GM12801 (cell line): Measurements from ENCODE around the gene WDR37.

ENCODE experiments used
- TF ChIP-seq, protein P1 (sequence below): IDR thresholded peaks from one replicate; pipeline ENCODE4 v1.5.1; 2011; ENCODE audit warnings: control low read depth; ENCODE audit not compliant: insufficient read length; ENCODE audit errors: extremely low read depth

The WDR37 gene

DNA sequence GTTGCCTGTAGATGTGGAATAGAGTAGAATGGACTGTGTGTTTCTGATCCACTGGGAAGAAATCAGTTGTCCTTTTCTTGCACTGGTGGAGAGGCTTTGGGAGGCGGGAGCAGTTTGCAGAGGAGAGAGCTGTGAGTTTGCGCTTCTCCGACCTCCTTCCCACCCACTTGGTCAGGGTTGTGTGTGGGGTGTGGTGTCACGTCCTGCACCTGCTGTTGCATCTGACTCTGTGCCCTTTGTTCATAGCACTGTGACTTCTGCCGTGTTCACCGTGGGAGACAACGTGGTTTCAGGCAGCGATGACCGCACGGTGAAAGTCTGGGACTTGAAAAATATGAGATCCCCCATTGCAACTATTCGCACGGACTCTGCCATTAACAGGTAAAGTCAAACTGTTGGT, 67.8 kb downstream of the WDR37 start:
- TF ChIP-seq, protein P1, sequence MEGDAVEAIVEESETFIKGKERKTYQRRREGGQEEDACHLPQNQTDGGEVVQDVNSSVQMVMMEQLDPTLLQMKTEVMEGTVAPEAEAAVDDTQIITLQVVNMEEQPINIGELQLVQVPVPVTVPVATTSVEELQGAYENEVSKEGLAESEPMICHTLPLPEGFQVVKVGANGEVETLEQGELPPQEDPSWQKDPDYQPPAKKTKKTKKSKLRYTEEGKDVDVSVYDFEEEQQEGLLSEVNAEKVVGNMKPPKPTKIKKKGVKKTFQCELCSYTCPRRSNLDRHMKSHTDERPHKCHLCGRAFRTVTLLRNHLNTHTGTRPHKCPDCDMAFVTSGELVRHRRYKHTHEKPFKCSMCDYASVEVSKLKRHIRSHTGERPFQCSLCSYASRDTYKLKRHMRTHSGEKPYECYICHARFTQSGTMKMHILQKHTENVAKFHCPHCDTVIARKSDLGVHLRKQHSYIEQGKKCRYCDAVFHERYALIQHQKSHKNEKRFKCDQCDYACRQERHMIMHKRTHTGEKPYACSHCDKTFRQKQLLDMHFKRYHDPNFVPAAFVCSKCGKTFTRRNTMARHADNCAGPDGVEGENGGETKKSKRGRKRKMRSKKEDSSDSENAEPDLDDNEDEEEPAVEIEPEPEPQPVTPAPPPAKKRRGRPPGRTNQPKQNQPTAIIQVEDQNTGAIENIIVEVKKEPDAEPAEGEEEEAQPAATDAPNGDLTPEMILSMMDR, result no peak

GRCh38 chr10:1124796-1125195, 68.6 kb downstream of the WDR37 start:
- TF ChIP-seq, protein P1, result no peak

DNA sequence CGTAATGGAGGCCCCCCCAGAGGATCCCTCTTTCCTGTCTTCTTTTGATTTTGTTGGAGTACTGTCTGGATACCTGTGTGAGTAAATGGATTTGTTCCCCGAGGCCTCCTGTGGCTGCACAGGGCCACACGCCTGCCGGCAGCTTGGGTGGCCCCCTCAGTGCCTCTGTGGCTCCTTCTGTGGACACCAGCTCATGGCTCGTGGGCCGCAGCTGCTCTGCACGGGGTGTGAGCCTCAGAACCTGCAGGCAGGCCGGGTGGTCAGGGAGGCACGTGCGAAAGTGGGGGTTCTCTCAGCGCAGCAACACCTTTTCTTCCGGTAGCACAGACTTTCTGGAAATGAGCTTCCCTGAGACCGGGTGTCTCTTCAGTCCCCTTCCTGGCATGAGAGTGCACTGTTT, 70.3 kb downstream of the WDR37 start:
- TF ChIP-seq, protein P1, result no peak

DNA sequence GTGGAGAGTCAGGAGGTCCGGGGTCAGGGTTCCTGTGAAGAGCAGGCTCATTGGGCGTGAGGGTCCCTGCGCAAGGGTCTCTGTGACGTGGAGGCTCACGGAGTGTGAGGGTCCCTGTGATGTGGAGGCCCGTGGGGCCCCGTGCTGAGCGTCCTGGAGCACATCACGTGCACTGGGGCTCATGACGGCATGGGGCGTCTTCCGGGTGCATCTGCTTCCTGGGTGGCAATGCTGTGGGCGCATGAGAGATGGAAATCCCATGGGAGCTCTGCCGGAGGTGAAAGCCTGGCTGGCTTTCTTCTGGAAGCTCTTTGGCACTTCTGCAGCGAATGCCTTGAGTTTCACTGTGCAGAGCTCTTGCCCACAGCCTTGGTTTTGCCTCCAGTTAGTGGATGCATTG, 71.4 kb downstream of the WDR37 start:
- TF ChIP-seq, protein P1, result no peak

- TF ChIP-seq, protein P1, result no peak
Measured at GRCh38 chr10:1128115-1128514, 71.9 kb downstream of the WDR37 start.

DNA sequence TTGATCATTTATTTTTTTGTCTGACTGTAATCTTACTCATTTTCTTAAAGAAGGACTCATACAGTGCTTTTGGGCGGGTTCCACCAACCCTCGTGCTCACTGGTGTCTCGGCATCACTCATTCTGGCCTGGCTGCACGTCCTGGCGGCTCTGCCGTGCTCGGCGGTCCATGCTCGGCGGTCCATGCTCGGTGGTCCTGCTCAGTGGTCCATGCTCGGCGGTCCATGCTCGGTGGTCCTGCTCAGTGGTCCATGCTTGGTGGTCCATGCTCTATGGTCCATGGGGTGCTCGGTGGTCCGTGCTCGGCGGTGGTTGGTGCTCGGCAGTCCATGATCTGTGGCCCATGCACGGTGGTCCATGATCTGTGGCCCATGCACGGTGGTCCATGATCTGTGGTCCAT, 72.5 kb downstream of the WDR37 start:
- TF ChIP-seq, protein P1, result no peak

GRCh38 chr10:1130226-1130625, 74.0 kb downstream of the WDR37 start:
- TF ChIP-seq, protein P1, result no peak
